G401.6 (cell line): ENCODE results near the gene TES.
"Not testable (repeated sequence)": the region's sequence is repeated elsewhere in the genome, so short reads cannot be mapped to it uniquely, and the experiment has no call there.

Experiments used
- FAIRE-seq: peaks from 2 replicates; lab custom pipeline; 2012; peaks lifted over from hg19 to GRCh38; lab: Jason Lieb, UNC

Gene TES, protein sequence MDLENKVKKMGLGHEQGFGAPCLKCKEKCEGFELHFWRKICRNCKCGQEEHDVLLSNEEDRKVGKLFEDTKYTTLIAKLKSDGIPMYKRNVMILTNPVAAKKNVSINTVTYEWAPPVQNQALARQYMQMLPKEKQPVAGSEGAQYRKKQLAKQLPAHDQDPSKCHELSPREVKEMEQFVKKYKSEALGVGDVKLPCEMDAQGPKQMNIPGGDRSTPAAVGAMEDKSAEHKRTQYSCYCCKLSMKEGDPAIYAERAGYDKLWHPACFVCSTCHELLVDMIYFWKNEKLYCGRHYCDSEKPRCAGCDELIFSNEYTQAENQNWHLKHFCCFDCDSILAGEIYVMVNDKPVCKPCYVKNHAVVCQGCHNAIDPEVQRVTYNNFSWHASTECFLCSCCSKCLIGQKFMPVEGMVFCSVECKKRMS

DNA sequence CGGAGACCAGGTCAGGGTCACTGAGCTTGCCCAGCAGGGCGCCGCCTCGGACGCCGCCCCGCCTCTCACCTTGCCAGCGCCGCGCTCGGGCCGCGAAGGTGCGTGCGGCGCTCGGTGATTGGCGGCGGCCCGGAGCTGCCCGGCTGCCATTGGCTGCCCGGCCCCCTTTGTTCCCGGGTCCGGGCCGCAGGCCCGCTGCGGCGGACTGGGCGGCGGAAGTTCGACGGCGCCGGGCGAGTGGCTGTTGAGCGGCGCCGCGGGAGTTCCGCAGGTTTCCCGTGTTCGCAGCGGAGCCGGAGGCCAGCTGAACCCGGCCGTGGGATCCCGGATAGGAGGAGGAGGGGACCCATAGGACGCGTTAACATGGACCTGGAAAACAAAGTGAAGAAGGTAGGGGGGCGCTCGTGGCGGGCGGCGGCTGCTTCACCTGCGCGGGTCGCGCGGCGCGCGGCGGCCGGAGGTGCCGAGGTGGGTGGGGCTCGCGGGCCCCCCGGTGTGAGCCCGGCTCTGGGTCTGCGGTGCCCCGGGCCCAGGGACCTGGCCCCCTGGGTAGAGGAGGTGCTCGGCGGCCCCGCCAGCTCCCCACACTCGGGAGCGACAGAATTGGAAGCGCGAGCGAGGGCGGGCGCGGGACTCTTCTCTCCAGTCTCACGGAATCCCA lies at the start of gene TES:
TES (plus strand) TSS at position 195 of the 661 bp plus-strand sequence; CDS start at position 364, 169 bp downstream.
- FAIRE-seq = no peak

DNA sequence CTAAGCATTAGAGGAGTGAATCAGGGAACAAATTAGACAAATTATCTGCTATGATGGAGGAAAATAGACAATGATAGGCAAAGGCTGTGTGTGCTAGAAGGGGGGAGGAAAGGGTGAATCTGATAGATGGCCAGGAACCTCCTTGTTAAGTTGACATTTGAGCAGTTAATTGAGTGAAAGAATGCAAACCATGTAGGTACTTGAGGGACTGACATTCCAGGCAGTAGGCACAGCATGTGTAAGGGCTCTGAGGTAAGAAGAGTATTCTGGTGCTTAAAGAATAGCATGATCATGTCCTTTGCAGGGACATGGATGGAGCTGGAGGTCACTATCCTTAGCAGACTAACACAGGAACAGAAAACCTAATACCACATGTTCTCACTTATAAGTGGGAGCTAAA lies 48.6 kb upstream of the TES start:
- no peak for FAIRE-seq

DNA sequence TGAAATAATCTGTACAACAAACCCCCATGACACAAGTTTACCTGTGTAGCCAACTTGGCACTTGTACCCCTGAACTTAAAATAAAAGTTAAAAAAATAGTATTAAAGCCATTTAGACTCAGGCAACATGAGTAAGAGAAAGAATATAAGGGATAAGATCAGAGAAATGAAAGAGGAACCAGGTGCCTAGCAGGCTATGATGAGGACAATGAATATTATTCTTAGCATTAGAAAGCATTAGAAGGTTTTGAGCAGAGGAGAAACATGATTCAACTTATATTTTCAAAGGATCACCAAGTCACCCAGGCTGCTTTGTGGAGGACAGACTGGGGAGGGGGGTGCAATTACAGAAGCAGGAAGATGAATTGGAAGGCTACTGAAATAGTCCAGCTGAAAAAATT lies 48.1 kb upstream of the TES start:
- no peak for FAIRE-seq

DNA sequence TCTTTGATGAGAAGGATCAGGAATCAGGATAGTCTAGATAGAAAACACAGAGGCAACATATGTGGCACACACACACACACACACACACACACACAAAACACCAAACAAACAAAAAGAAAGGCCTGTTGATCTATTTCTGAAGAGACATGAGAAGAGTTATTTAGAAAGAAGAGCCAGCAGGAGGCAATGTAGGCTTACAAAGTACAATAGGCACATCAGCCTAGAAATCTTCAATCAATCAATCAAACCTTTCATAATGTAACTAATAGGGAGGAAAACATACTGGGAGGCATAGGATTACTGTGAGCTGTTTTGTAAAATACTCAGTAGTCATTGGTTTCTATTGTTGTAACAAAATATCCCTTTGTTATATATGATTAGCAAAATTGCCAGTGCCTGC lies 47.3 kb upstream of the TES start:
- FAIRE-seq = no peak

DNA sequence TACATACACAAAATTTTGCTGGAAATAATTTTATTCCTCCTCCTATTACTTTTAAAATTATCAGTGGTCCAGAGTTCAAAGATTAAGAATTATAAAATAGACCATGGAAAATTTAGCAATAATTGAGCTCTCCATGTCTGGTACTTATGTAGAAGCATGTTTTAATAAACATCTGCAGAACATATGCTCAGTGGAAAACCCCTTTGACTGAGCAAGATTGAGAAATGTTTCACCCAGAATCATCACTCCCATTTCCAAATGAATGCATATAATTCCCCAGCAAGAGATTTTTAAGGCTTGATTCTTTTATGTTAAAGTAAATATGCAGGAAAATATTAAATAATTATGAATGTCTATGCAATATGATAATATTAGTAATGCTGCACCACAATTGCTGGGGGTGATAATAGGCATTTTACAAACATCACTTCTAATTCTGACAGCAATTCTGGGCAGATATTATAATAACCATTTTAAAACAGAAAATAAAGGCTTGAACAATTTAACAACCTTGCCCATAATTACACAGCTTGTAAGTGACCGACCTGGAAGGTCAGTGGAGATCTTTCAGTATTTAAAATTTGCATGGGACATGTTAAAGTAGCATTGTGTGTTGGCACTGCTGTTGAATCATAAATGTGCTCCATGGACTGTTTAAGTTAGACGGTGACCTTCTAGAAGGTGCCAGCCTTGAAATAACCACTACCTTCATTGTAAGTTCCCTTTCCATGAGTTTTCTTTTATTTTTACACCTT lies 45.6 kb upstream of the TES start:
- FAIRE-seq = no peak

DNA sequence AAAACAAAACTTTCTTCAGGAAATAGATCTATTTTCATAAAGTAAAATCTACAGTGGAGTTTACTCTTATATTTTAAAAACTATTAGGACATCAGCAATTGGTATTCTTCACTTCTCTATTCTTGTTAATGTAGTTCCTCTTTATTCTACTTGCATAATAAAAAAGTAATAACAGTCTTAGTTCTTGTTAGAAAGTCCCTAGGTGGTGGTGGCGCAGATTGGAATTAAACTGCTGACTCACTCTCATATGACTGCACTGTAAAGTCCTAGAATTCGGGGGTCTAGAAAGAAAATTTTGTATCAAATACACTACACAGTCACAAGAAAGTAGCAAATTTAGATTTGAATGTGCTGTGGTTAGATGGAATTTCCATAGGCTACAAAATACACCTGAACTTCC lies 44.6 kb upstream of the TES start:
- no peak for FAIRE-seq

DNA sequence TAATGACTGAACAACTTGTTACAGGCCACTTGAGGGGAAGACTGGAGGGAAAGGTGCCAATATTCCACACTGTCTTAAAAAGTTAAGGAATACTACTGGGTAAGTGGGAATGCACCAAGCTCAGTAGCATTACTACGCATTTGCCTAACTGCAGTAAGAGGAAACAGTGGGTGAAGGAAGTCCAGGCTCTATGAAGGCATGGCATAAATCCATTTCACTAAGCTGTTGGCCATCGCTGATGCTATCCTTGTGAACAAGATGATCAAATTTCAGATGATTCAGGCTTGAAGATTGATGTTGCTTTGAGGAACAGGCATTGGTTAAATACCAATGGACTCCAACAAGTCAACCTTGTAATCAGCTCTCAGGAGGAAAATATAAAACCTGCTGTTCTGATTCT lies 44.2 kb upstream of the TES start:
- no peak for FAIRE-seq

DNA sequence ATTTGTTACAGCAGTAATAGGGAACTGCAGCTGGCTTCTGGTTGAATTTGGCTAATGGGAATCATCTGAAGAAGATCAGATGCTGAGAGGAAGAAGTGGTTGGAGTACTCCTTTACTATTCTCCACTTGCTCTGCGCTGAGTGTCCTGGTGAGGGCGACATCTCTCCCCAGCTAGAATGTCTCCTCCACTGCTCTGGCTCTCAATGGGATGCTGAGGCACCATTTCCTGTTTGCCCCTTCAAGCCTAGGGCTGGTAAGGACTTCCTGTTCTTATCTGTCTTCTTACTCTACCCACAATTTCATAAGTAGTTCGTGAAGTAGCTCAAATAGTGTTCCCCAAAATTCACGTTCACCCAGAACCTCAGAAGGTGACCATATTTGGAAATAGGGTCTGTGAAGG lies 43.2 kb upstream of the TES start:
- FAIRE-seq = no peak

DNA sequence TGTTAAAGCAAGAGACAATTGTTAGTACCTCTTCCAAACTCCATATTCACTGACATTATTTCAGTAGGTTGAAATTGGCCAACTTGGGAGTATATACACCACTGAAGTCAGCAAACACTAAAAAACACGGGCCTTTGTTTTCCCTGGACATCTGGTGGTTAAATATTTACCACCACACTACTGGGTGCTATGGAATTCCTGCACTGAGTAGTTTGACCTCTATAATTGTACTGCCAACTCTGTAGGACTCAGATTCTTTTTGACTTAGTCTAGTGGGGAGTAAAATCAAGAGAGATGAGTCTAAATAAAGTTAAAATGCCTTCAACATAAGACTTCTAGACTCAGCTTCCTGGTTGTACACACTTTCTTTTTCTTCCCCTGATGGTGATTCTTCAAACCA lies 41.3 kb upstream of the TES start:
- FAIRE-seq = no peak

DNA sequence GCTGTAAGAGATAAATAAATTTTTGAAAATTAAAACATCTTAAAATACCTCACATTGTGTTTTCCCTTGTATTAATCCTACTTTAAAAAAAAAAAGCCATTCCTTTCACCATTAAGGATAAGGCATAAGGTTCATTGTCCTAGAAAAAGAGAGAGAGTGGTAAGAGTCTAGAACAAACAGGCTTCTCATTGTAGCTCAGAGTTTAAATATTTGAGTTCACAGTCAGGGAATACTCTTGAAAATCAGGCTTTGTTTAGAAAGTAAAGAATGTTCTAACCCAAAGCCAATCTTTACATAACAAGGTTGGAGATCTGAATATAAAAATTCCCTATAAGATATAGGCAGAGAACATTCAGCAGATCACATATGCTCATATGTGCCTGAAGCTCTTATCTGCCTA lies 40.2 kb upstream of the TES start:
- FAIRE-seq = no peak

DNA sequence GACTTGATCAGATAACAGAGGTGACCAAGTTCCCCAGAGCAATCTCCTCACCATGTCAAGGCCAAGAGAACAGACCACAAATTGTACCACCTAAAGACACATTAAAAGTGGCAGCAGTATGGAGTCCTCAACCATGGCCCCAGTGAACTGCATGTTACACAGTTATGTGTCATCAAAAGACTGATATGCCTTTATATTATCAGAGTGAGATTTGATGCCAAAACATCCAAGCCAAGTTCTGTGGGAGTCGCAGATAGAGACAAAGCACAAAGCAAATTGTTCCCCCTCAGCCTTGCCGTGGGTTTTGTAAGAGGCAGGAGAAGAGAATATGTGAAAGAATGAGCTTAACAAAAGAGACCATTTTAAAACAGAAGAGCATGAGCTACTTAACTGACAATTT lies 39.2 kb upstream of the TES start:
- FAIRE-seq = no peak

DNA sequence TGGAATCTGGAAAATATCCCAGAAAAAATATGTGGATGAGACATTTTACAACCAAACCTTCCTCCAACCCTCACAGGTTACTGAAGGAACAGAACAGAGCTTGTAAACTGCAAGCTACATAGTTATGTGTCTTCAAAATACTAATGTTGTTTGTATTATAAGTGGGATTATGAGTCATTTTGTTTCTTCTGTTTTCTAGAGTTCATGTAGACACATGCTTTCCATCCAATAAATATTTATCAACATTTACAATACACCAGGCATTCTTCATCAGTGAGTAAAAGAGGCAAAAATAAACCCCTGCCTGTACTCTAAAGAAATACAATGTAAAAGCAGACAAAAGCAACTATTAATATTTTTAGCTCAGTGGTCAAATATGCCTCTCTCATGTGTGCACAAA lies 38.0 kb upstream of the TES start:
- no peak for FAIRE-seq

DNA sequence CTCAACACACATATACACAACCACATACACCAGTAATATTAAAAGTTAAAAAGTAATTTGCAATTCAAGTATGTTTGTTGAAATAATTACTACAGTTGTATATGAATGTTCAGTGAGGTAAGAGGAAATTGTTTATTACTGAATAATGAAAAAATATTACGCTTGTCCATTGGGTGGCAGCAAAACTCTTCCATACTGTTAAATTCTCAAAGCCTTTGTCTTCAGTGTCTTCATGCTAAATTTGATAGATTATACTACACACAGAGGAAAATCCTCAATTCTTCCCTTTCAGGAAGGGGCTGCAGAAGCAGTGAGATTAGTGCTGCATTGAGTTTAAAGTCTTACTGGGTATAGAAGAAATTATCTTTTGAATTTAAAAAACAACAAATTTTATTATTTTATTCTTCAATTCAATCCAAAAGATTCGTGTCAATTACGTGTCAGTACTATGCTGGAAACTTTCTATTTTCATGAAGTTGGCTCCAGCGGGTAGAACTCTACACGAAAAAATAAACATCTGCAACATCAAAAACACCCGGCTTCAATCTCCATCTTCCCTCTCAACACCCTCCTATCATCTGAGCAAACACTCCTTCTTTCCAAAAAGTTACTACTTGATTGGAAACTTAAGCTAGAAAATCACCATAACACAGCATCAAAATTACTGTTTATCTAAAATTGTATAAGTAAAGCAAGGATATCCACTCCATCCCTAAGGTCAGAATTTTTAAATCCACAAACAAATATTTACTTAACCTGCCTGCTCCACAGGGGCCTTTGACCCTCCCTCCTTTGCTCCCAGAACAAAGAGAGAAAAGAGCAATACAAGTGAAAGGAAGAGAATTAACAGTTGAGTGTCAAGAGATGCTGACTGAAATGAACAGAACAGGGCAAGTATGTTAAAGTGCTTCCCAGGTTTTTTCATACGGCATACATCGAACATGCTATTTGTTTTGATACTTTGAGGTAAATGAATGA lies 37.0 kb upstream of the TES start:
- no peak for FAIRE-seq

DNA sequence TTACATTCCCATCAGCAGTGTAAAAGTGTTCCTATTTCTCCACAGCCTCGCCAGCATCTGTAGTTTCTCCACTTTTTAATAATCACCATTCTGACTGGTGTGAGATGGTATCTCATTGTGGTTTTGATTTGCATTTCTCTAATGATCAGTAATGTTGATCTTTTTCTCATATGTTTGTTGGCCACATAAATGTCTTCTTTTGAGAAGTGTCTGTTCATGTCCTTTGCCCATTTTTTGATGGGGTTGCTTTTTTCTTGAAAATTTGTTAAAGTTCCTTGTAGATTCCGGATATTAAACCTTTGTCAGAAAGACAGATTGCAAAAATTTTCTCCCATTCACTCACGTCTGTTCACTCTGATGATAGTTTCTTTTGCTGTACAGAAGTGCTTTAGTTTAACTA lies 35.2 kb upstream of the TES start:
- not testable (repeated sequence) for FAIRE-seq

DNA sequence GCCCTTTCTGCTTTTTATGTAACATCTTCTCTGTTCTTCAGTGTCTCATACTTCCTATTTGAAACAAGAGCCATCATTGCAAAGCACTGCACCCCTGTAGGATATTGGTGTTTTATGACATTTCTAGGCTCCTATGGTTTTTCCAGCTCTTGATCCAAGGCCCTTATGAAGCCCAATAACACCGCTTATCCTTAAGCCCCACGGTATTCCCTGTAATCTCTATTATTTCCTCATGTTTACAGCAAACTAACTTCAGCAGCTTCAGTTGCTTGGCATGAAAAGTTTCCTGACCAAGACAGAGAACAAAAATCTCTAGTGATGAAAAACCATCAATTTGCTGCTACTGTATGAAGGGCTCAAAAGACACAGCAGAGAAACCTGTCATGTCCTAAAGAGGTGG lies 34.1 kb upstream of the TES start:
- FAIRE-seq = no peak

DNA sequence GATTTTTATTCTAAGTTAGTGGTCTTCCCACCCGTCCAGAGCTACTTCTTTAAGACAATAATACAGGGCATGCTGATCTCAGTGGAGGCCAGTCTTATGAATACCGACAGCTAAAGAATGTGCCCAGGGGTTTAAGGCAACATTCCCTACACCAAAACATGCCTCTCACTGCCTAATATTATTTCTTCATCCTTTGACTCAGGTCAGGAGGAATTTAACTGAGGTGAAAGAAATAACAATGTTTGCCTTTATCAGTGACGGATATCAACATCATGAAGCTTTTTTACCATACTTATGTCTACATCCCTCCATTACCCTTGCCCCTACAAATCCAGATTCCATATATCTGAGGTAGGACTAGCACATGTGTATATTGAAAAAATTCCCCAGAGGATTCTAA lies 33.3 kb upstream of the TES start:
- no peak for FAIRE-seq

DNA sequence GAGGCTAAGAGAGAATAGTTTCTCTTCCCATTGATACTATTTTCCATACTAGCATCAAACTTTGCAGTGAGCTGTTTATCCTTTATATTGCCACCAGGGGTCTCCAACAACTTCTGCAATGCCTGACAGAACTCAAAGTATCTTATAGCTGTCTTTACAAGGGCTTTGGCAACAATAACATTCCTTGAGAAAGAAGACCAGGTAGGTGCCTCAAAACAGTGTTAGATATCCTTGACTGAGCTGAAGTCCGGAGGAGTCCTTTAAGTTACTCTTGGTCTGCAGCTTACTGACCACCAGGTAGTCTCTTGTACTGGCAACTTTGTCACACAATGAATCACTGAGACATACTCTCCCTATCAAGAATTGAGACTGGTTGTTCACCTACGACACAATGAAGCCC lies 30.0 kb upstream of the TES start:
- no peak for FAIRE-seq

DNA sequence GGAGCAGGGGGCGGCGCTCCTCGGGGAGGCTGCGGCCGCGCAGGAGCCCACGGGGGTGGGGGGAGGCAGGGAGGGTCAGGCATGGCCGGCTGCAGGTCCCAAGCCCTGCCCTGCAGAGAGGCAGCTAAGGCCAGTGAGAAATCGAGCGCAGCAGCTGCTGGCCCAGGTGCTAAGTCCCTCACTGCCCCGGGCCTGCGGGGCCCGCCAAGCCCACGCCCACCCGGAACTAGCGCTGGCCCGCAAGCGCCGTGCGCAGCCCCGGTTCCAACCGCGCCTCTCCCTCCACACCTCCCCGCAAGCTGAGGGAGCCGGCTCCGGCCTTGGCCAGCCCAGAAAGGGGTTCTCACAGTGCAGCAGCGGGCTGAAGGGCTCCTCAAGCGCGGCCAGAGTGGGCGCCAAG lies 28.3 kb upstream of the TES start:
- FAIRE-seq = no peak

DNA sequence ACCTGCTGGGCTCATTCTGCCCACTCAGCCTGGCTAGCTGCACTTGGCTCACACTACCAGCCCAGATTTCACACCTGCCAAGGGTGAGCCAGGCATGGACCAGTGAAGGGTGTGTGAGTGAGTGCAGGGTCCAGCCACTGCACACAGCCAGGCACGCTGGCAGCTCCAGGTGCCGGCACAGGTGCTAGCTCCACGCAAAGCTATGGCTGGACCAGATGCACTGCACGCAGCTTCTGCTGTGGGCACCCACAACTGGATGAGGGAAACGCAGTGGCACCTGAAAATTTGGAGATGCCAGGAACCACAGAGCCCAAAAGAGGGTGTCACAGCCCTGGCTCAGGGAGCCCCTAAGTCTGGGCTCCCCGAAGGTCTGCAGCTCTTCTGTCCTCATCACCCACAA lies 24.9 kb upstream of the TES start:
- no peak for FAIRE-seq

DNA sequence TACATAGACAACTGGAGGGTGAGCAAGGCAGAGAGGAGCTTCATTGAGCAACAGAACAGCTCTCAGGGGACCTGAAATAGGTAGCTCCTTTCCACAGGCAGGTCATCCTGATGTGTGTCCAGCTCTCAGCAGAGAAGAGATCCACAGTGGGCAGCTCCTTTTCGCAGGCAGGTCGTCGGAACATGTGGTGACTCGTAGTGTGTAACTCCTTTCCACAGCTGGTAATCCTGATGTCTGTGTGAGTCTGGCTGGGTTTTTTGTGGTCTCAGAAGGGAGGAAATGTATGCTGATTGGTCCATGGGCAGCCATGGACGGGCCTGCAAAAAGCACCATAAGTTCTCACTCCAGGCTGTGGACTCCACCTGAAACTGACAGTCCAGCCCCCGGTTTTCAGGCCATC lies 24.4 kb upstream of the TES start:
- FAIRE-seq = no peak

DNA sequence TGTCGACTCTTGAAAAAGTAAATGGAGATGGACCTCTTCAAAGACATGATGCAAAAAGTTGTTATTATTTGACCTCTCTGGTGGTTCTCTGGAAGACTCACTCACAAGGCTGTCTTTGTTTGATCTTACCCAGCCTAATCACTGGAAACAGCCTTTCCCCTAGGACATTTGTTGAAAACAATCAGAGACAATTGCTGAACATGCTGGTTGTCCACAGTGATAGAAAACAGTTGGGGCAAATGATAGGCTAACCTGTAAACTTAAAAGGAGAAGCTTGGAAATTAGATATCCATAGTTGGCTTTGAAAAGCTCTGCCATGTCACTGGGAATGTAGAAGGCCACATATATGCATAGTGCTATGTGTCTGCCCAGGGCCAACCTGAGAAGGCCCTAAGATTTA lies 22.9 kb upstream of the TES start:
- FAIRE-seq = no peak
